ENCODE data around the gene RXRA.

The RXRA gene

GRCh38 chr9:134388289-134388808 is 62.1 kb downstream of the RXRA start:
- no peak for DNase-seq
- intact Hi-C loops (cut with DNase I) = loop anchor here (10.0 kb wide), 1 partner anchor 64 kb away; the partner anchor contains the start of gene RXRA

GRCh38 chr9:134388976-134389375 is 62.7 kb downstream of the RXRA start:
- DNase-seq = no peak
- intact Hi-C loops (cut with DNase I) = loop anchor here (10.0 kb wide), 1 partner anchor 64 kb away; the partner anchor contains the start of gene RXRA

GRCh38 chr9:134389642-134390041 is 63.4 kb downstream of the RXRA start:
- intact Hi-C loops (cut with DNase I) = loop anchor here (10.0 kb wide), 1 partner anchor 65 kb away; the partner anchor contains the start of gene RXRA
- no peak for DNase-seq

GRCh38 chr9:134390537-134390936 is 64.3 kb downstream of the RXRA start:
- intact Hi-C loops (cut with DNase I) = no loop called here
- no peak for DNase-seq

- intact Hi-C loops (cut with DNase I) = no loop called here
- DNase-seq = no peak
These were observed 64.7 kb downstream of the RXRA start for GRCh38 chr9:134390947-134391318.

- DNase-seq = no peak
- intact Hi-C loops (cut with DNase I) = no loop called here
These were observed 65.3 kb downstream of the RXRA start for GRCh38 chr9:134391319-134392231.

- intact Hi-C loops (cut with DNase I) = no loop called here
- DNase-seq = no peak
These were observed 66.6 kb downstream of the RXRA start for GRCh38 chr9:134392900-134393299.

- intact Hi-C loops (cut with DNase I) = no loop called here
- DNase-seq = no peak
These were observed 67.5 kb downstream of the RXRA start for GRCh38 chr9:134393582-134394280.

GRCh38 chr9:134395002-134395517 is 68.8 kb downstream of the RXRA start:
- no peak for DNase-seq
- intact Hi-C loops (cut with DNase I) = no loop called here

GRCh38 chr9:134395737-134396257 is 69.5 kb downstream of the RXRA start:
- intact Hi-C loops (cut with DNase I) = no loop called here
- DNase-seq = no peak

GRCh38 chr9:134396258-134396742 is 70.0 kb downstream of the RXRA start:
- no peak for DNase-seq
- intact Hi-C loops (cut with DNase I) = no loop called here

GRCh38 chr9:134396825-134397224 is 70.6 kb downstream of the RXRA start:
- no peak for DNase-seq
- intact Hi-C loops (cut with DNase I) = no loop called here

- intact Hi-C loops (cut with DNase I) = no loop called here
- no peak for DNase-seq
These were observed 72.5 kb downstream of the RXRA start for GRCh38 chr9:134398756-134399155.

GRCh38 chr9:134399435-134400056 is 73.3 kb downstream of the RXRA start:
- intact Hi-C loops (cut with DNase I) = no loop called here
- no peak for DNase-seq

GRCh38 chr9:134400283-134400682 is 74.0 kb downstream of the RXRA start:
- intact Hi-C loops (cut with DNase I) = no loop called here
- no peak for DNase-seq

GRCh38 chr9:134401391-134401790 is 75.1 kb downstream of the RXRA start:
- DNase-seq = no peak
- intact Hi-C loops (cut with DNase I) = no loop called here

- intact Hi-C loops (cut with DNase I) = no loop called here
- DNase-seq = no peak
These were observed 75.9 kb downstream of the RXRA start for GRCh38 chr9:134402182-134402581.

GRCh38 chr9:134403292-134403681 is 77.0 kb downstream of the RXRA start:
- intact Hi-C loops (cut with DNase I) = no loop called here
- DNase-seq = no peak

GRCh38 chr9:134403682-134404301 is 77.5 kb downstream of the RXRA start:
- DNase-seq = peak in 8 of 10 donors; percentile 49 to 92 (median 61)
- intact Hi-C loops (cut with DNase I) = no loop called here
